Duodenal mucosa (tissue), 2 donors: Measurements from ENCODE around the gene MFAP2.
"Not testable (repeated sequence)": the region's sequence is repeated elsewhere in the genome, so short reads cannot be mapped to it uniquely, and the experiment has no call there.

Experiments used
- H3K27ac ChIP-seq: one replicate; pipeline ENCODE4 v1.7.0; 2013; ENCODE audit warnings: low read depth, low read length
- H3K27me3 ChIP-seq, 2 donors: one replicate each; pipeline ENCODE4 v1.7.0; 2013; ENCODE audit warnings: low read length in 2 of 2, control low read depth in 1 of 2; ENCODE audit not compliant: insufficient read depth in 2 of 2, control insufficient read depth in 1 of 2
- H3K36me3 ChIP-seq, 2 donors: one replicate each; pipeline ENCODE4 v1.7.0; 2013; ENCODE audit warnings: low read length in 2 of 2, control low read depth in 1 of 2; ENCODE audit not compliant: insufficient read depth in 2 of 2, control insufficient read depth in 1 of 2
- H3K4me1 ChIP-seq, 2 donors: one replicate each; pipeline ENCODE4 v1.7.0; 2013; ENCODE audit warnings: low read length in 2 of 2, control low read depth in 1 of 2; ENCODE audit not compliant: insufficient read depth in 2 of 2, control insufficient read depth in 1 of 2
- H3K4me3 ChIP-seq, 2 donors: one replicate each; pipeline ENCODE4 v1.7.0; 2013; ENCODE audit warnings: low read length in 2 of 2, low read depth in 1 of 2
- H3K9ac ChIP-seq, 2 donors: one replicate each; pipeline ENCODE4 v1.7.0; 2013; ENCODE audit warnings: low read length in 2 of 2, low read depth in 1 of 2
- H3K9me3 ChIP-seq, 2 donors: one replicate each; pipeline ENCODE4 v1.7.0; 2013; ENCODE audit warnings: low read length in 2 of 2, control low read depth in 1 of 2; ENCODE audit not compliant: control insufficient read depth in 1 of 2

The MFAP2 gene

GRCh38 chr1:16966282-16966681 lies 14.1 kb downstream of the MFAP2 start:
- Histone ChIP-seq H3K36me3 (peaks cover 0 to 4% of the 10 kb centered on the region in 2 donors), H3K27ac (no peak overlapping the region), H3K4me1 (peaks cover 0 to 4% of the 10 kb centered on the region in 2 donors), H3K9me3 (no peaks in the 10 kb centered on the region), H3K27me3 (no peaks in the 10 kb centered on the region), H3K4me3 (no peak overlapping the region), H3K9ac (no peak overlapping the region)

- Histone ChIP-seq H3K27ac (no peak overlapping the region), H3K4me3 (no peak overlapping the region), H3K9ac (no peak overlapping the region), H3K9me3 (no peaks in the 10 kb centered on the region), H3K36me3 (peaks cover 0 to 4% of the 10 kb centered on the region in 2 donors), H3K4me1 (no peaks in the 10 kb centered on the region), H3K27me3 (no peaks in the 10 kb centered on the region)
Observed at GRCh38 chr1:16965486-16966067, 14.8 kb downstream of the MFAP2 start.

GRCh38 chr1:16964169-16964568 lies 16.3 kb downstream of the MFAP2 start:
- not testable (repeated sequence) for H3K4me3 ChIP-seq

GRCh38 chr1:16961297-16962133 lies 18.9 kb downstream of the MFAP2 start:
- Histone ChIP-seq H3K9me3 (no peaks in the 10 kb centered on the region), H3K27ac (no peak overlapping the region), H3K27me3 (no peaks in the 10 kb centered on the region), H3K9ac (no peak overlapping the region), H3K36me3 (no peaks in the 10 kb centered on the region), H3K4me3 (peak overlapping the region; percentile 8 to 51), H3K4me1 (peaks cover 0 to 5% of the 10 kb centered on the region in 2 donors)

More at GRCh38 chr1:16964169-16964568, 16.3 kb downstream of the MFAP2 start:
- H3K27ac ChIP-seq, H3K27me3 ChIP-seq, H3K36me3 ChIP-seq, H3K4me1 ChIP-seq, H3K9me3 ChIP-seq, H3K9ac ChIP-seq: not testable (repeated sequence)

- H3K4me3 ChIP-seq, result peak overlapping the region; percentile 51 to 60
- no peaks in the 10 kb centered on the region for H3K27me3 ChIP-seq
- no peaks in the 10 kb centered on the region for H3K36me3 ChIP-seq
- peak overlapping the region in 1 of 2 donors; percentile 32 for H3K9ac ChIP-seq
- H3K4me1 ChIP-seq, result peaks cover 0 to 5% of the 10 kb centered on the region in 2 donors
- no peaks in the 10 kb centered on the region for H3K9me3 ChIP-seq
- no peak overlapping the region for H3K27ac ChIP-seq
Observed at GRCh38 chr1:16960560-16961296, 19.7 kb downstream of the MFAP2 start.

- Histone ChIP-seq H3K4me1 (peaks cover 0 to 5% of the 10 kb centered on the region in 2 donors), H3K9ac (no peak overlapping the region), H3K9me3 (no peaks in the 10 kb centered on the region), H3K27ac (no peak overlapping the region), H3K27me3 (no peaks in the 10 kb centered on the region), H3K36me3 (peaks cover 0 to 4% of the 10 kb centered on the region in 2 donors), H3K4me3 (no peak overlapping the region)
Observed at GRCh38 chr1:16958475-16958874, 21.9 kb downstream of the MFAP2 start.

- no peak overlapping the region for H3K4me3 ChIP-seq
- no peaks in the 10 kb centered on the region for H3K27me3 ChIP-seq
- peaks cover 0 to 5% of the 10 kb centered on the region in 2 donors for H3K4me1 ChIP-seq
- no peak overlapping the region for H3K9ac ChIP-seq
- H3K9me3 ChIP-seq, result no peaks in the 10 kb centered on the region
- no peak overlapping the region for H3K27ac ChIP-seq
- H3K36me3 ChIP-seq, result peaks cover 0 to 4% of the 10 kb centered on the region in 2 donors
Observed at GRCh38 chr1:16957731-16958130, 22.7 kb downstream of the MFAP2 start.

- Histone ChIP-seq H3K4me3 (no peak overlapping the region), H3K9ac (no peak overlapping the region), H3K27ac (no peak overlapping the region), H3K36me3 (peaks cover 0 to 4% of the 10 kb centered on the region in 2 donors), H3K9me3 (no peaks in the 10 kb centered on the region), H3K4me1 (peaks cover 0 to 5% of the 10 kb centered on the region in 2 donors), H3K27me3 (no peaks in the 10 kb centered on the region)
Observed at GRCh38 chr1:16956775-16957174, 23.6 kb downstream of the MFAP2 start.

- no peak overlapping the region for H3K27ac ChIP-seq
- H3K4me1 ChIP-seq, result peaks cover 0 to 1% of the 10 kb centered on the region in 2 donors
- no peak overlapping the region for H3K9ac ChIP-seq
- no peaks in the 10 kb centered on the region for H3K9me3 ChIP-seq
- no peaks in the 10 kb centered on the region for H3K27me3 ChIP-seq
- peaks cover 0 to 4% of the 10 kb centered on the region in 2 donors for H3K36me3 ChIP-seq
- H3K4me3 ChIP-seq, result no peak overlapping the region
Observed at GRCh38 chr1:16955186-16955585, 25.2 kb downstream of the MFAP2 start.

- no peaks in the 10 kb centered on the region for H3K9me3 ChIP-seq
- H3K27ac ChIP-seq, result no peak overlapping the region
- no peak overlapping the region for H3K4me3 ChIP-seq
- H3K36me3 ChIP-seq, result peaks cover 0 to 4% of the 10 kb centered on the region in 2 donors
- no peaks in the 10 kb centered on the region for H3K4me1 ChIP-seq
- no peak overlapping the region for H3K9ac ChIP-seq
- H3K27me3 ChIP-seq, result no peaks in the 10 kb centered on the region
Observed at GRCh38 chr1:16954579-16954978, 25.8 kb downstream of the MFAP2 start.
